GM19452 (cell line): ENCODE results near the gene CPXM2.

Source experiments
- ATAC-seq: cut with Tn5 transposase; IDR thresholded peaks from one replicate; pipeline ENCODE4 v1.9.1; 2021; ENCODE audit not compliant: unreplicated experiment

CPXM2 gene

DNA sequence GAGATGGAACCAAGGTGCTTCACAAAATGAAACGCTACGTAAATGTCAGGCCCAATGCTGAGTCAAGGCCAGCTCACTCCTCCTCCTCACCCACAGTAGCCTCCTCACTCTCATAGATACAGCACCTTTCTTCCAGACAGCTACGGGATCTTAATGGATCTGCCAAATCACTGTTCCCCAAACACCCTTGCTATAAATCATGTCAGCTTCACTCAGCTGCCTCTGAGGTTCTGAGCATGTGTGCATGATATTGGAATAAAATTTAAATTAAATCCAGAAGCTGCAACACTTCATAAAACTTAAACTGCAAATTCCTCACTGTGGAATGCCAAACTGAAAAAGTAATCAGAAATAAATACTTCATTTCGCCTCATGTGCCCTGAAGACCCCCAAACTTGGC, 14.7 kb upstream of the CPXM2 start:
- no peak for ATAC-seq

DNA sequence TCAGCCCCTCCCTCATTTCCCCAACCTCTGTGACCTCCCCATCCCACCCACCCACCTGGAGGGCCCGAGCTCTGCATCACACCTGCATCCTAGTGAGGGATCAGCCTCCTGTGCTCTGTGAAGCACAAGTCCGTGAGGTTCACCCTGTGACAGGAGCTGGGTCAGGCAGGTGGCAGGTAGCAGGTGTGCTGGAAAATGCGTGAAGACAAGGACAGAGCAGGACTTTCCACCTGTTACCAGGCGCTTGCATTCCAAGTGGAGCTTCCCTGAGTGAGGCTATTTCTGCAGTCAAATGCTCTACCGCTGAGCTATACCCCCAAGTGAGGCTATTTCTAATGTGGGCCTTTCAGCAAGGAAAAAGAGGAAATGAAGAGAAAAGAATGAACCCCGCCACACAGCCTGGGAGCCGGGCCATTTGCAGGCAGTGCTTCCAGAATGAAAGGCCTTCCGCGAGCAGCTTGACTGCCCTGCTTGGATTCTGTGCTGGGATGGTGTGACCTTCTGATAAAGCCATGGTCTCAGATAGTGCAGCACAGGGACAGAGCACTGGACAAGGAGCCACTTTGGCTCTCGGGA, 13.3 kb upstream of the CPXM2 start:
- ATAC-seq, result no peak

GRCh38 chr10:123903621-123904020, 12.0 kb upstream of the CPXM2 start:
- no peak for ATAC-seq

DNA sequence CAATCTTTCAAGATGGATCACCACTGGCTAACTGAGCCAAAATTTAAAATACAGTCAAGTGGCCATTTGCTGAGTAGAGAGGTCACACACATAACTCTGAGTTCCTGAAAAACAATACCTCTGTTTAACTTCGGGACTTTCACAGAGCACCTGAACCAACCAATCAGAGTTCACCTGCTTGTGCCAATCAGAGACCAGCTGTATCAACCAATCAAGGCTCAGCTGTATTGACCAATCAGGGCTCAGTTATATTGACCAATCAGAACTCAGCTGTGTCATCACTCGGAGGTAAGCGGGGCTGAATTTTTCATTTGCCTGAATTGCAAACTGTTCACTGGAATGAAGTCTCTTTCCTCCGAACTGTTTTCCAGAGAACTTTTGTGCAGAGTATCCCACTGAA, 10.0 kb upstream of the CPXM2 start:
- no peak for ATAC-seq

GRCh38 chr10:123897146-123897545, 5.5 kb upstream of the CPXM2 start:
- no peak for ATAC-seq

DNA sequence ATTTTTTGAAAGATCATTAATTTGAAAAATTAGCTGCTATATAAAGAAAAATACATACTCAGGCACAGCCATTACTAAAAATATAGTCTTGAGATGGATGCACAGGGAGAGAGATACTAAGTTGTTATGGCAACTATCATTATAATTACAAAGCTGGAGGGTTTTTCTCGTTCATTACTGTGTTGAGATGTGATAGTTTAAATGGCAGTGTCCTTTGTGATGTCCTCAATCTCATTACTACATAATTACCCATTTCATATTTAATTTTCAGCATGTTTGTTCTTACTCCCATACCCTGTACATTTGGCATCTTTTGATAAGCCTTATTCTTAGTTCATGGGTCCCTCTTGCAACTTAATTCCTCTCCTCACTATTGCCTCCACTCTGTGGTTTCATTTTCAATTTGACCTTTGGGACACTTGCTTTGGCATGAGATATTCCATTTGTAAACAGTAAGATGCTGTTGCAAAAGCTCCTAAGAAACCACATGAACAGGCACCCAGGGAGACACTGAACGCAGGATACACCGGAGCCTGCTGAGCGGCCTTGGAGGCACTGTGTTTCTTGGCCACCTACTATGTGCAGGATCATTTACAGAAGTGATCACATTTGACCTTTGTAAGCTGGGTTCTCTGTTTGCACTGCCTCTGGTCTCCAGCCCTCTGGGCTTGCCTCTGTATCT, 4.8 kb upstream of the CPXM2 start:
- ATAC-seq, result no peak

DNA sequence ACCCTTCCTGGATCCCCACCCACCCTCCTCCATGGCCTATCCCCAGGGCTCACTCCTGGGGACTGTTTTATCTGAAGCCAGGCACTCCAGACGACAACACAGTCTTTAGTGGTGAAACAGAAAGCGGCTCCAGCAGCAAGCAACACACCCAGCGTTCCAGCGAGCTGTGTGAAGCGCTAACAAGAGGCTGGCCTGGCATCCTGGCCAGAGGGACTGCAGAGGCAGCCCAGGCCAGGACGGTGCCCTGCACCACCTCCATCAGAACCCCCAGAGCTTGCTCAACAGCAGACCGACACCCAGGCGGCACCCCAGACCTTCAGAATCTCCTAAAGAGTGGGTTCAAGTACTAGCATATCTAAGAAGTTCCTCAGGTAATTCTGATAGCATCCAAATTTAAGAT, 2.0 kb upstream of the CPXM2 start:
- ATAC-seq, result no peak

DNA sequence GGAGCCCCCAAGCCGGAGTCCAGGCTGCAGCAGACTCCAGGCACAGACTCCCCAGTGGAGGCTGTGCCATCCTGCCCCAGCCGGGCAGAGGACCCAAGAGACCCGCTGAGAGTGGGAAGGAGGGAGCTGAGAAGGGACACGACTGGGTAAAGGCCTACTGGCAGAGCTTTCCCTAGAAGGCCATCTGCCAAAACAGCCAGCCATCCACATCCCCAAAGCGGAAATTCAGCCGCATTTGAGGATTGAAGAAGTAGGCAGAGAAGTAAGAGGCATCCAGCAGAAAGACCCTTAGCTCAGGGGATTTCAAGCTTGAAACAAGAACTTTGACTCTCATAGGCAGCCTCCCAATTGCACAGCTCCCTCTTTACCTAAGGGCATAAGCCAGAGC, 857 bp downstream of the CPXM2 start:
- no peak for ATAC-seq

DNA sequence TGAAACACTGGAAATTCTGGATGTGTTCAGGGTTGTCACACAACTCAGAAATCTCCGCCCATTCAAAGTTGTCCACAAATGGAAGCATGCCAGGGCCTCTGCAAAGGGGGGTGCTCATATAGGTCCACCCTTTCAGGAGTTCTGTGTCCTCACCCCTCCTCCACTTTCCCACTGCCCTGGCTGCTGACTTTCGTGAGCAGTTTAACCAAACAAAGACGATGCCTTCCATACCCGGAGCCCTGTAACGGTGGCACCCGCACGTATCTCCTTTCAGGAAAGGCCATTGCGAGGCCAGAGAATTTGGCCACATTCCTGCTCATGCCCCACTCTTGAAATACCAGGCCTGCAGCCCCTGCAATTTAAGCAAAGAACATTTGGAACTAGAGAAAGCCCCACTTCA, 1.4 kb downstream of the CPXM2 start:
- no peak for ATAC-seq

DNA sequence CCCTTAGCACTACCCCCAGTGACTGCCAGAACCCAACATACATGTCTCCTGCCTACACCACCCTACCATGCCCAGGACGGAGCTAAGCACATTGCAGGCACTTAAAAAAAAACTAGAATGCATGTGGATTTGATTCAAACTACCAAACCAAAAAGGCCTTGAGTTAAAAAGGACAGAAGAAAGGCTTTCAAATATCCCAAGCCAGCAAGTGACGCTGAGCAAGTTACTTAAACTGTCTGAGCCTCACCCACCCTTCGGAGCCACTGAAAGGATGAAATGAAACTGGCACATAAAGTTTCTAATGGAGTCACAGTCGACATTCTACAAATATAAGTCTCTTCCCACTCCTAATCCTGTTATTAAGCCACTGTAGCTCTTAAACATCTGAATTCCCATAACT, 1.8 kb downstream of the CPXM2 start:
- ATAC-seq, result no peak

DNA sequence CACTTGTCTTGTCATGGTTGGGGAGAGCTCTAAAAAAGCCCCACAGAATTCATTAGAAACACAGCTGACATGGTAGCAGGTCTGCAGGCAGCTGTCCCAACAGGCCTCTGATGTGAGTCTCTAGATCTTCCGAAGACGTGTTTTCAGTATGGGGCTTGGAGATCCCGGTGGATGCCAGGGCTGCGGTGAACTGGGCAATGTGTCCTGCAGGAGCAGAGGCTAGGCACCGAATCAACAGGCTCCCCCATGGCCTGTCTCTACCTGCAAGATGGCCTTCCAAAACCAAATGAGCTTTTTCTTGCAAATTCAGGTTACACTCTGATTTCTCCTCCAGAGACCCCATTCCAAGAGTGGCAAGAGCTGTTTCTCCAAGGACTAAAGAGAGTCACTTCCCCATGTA, 2.9 kb downstream of the CPXM2 start:
- no peak for ATAC-seq

GRCh38 chr10:123888256-123888655, 3.4 kb downstream of the CPXM2 start:
- no peak for ATAC-seq

GRCh38 chr10:123886292-123886691, 5.3 kb downstream of the CPXM2 start:
- no peak for ATAC-seq

DNA sequence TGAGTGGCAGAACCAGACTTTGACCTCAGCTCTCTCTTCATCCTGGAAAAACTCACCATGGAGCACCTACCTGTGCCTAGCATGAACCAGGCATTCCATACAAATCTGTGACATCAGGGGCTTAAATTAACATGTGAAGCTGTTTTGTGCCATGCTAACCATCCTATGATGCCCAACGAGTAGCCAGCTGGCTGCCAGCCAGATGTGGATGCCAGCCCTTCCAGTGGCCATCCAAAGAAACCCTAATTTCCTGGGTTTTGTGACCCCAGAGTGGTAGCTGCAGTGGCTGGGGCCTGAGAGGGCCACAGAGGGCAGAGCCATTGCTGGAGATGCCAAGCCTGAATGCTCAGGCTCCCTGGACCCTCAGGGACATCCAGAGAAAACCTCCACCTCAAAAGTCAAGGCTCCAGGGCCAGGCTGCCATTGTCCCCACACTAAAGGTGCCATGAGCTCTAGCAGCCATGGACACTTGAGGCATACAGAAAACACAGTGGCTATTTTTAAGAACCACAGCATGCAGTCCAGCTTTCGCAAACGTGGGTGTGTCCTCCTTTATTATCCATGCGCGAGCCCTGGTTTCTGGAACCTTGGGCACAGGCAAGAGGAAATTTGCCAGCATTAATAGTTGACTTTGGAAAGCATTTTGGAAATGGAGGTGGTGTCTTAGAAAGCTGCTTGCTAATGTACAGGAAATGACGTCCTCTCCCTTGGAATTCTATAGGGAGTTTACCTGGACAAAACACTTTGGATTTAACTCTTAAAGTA, 6.0 kb downstream of the CPXM2 start:
- ATAC-seq, result no peak

DNA sequence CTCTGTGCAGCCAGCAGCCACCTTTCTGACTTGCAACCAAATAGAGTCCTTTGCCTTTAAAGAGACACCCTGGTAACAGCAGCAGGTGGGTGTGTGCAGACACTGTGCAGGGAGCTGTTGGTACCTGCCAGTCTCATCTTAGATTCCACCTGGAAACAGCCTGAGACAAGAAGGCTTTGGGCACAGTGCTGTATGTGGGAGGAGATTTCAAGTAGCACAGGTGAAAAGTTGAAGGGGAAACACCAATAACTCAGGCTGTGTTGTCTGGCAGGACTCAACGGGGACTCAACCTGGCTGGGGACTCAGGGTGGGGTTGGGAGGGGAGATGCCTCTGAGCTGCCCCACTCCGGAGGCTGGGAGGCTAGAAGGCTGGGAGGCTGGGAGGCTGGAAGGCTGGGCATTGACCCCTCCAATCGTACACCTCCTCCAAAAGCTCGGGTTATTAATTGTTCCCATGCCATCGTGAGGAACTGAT, 6.7 kb downstream of the CPXM2 start:
- ATAC-seq, result no peak

DNA sequence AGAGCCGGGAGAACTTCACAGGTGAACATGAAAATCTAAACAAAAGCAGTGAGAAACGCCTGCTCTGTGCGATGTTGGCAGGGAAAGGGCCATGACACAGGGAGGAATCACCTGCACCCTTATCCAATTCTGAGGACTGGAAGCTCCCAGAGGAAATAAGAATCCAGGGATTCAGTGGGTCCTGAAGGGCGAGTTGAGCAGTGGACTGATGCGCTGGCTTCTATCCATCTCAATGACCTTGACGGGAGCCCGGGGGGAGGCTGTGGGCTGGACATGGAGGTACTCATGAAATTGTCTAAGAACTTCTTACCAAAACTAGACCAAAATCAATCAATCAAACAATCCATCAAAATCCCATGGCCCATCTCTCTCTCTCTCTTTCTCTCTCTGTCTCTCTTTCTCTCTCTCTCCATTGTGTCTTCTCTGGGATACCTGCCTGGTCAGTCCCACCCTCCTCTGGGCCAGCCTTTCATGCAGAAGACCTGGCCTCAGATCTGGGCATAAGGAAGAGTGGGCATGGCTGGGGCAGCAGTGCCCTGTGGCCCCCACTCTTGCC, 7.2 kb downstream of the CPXM2 start:
- no peak for ATAC-seq

GRCh38 chr10:123883673-123884320, 7.8 kb downstream of the CPXM2 start:
- no peak for ATAC-seq

GRCh38 chr10:123882681-123883445, 8.7 kb downstream of the CPXM2 start:
- no peak for ATAC-seq

GRCh38 chr10:123882177-123882576, 9.4 kb downstream of the CPXM2 start:
- no peak for ATAC-seq

- ATAC-seq, result no peak
These were observed 11.9 kb downstream of the CPXM2 start for GRCh38 chr10:123879606-123880257.
